Fibroblast of lung (primary cell): ENCODE results near the gene ZNF148. TPM values are rescaled to one million over a fixed set of nuclear protein-coding genes. Genes with fewer than 3 reads are reported as not detected.

Source experiments
- DNase-seq, 2 donors: peaks; one replicate each; pipeline versions ENCODE4 v3.0.0 to v3.0.0-alpha.2; 2010; ENCODE audit warnings: low read depth in 2 of 2
- H2AFZ ChIP-seq: 2 replicates; pipeline ENCODE4 v1.5.1; 2012; ENCODE audit warnings: low read length, control low read depth, inconsistent platforms
- H3K27ac ChIP-seq: 2 replicates; pipeline ENCODE4 v1.5.1; 2011; ENCODE audit warnings: low read length, control low read depth; ENCODE audit not compliant: insufficient read depth
- H3K27me3 ChIP-seq: 2 replicates; pipeline ENCODE4 v1.5.1; 2011; ENCODE audit warnings: mild to moderate bottlenecking, low read length; ENCODE audit not compliant: control insufficient read depth, insufficient read depth
- H3K36me3 ChIP-seq: 2 replicates; pipeline ENCODE4 v1.5.1; 2011; ENCODE audit warnings: low read length; ENCODE audit not compliant: control insufficient read depth, insufficient read depth
- H3K4me1 ChIP-seq: 2 replicates; pipeline ENCODE4 v1.5.1; 2011; ENCODE audit warnings: low read length; ENCODE audit not compliant: control insufficient read depth, insufficient read depth; ENCODE audit errors: extremely low read depth
- H3K4me2 ChIP-seq: 2 replicates; pipeline ENCODE4 v1.5.1; 2011; ENCODE audit warnings: low read length, control low read depth; ENCODE audit not compliant: insufficient read depth; ENCODE audit errors: extremely low read depth
- H3K4me3 ChIP-seq, 4 experiments: fragments of 200-600 bp in 1 of 4; sonication (generic) in 1 of 4; replicated peaks in 1 of 4; 2 replicates each; pipeline ENCODE4 v1.5.1; 2011 to 2016; ENCODE audit warnings: low read length in 4 of 4, low read depth in 3 of 4, mild to moderate bottlenecking in 3 of 4, control low read depth in 2 of 4, inconsistent platforms in 1 of 4, mixed read lengths in 1 of 4; ENCODE audit not compliant: insufficient read depth in 1 of 4; ENCODE audit errors: control extremely low read depth in 1 of 4
- H3K79me2 ChIP-seq: 2 replicates; pipeline ENCODE4 v1.5.1; 2012; ENCODE audit warnings: mild to moderate bottlenecking, low read length, inconsistent platforms; ENCODE audit not compliant: control insufficient read depth, insufficient read depth
- H3K9ac ChIP-seq: 2 replicates; pipeline ENCODE4 v1.5.1; 2011; ENCODE audit warnings: mild to moderate bottlenecking, low read length, control low read depth; ENCODE audit not compliant: insufficient read depth
- H3K9me3 ChIP-seq: 2 replicates; pipeline ENCODE4 v1.5.1; 2012; ENCODE audit warnings: low read depth, low read length; ENCODE audit not compliant: control insufficient read depth, insufficient read depth
- H4K20me1 ChIP-seq: 2 replicates; pipeline ENCODE4 v1.5.1; 2011; ENCODE audit warnings: low read length; ENCODE audit not compliant: control insufficient read depth, insufficient read depth; ENCODE audit errors: extremely low read depth
- CTCF ChIP-seq, 2 donors: IDR thresholded peaks in 1 of 2; conservative IDR thresholded peaks in 1 of 2; 1 replicate in 1 of 2; 2 replicates in 1 of 2; pipeline ENCODE4 v1.5.1; 2011 to 2012; ENCODE audit warnings: low read length in 2 of 2, control low read depth in 1 of 2, inconsistent platforms in 1 of 2, low read depth in 1 of 2, mild to moderate bottlenecking in 1 of 2
- EZH2 ChIP-seq: IDR thresholded peaks from 2 replicates; pipeline ENCODE4 v1.5.1; 2012; ENCODE audit warnings: low read length, control low read depth, mild to moderate bottlenecking; ENCODE audit errors: missing control alignments
- polyA plus RNA-seq, 2 donors: library from polyadenylated mRNA; depleted of rRNA in 1 of 2; stranded (reverse) in 1 of 2; unstranded in 1 of 2; fragments of >200 nt; gene quantifications; 2 replicates each; pipeline ENCODE4 v1.2.1, GENCODE V29; 2011 to 2012; ENCODE audit warnings: missing spikeins in 1 of 2
- total RNA-seq: library from RNA; depleted of rRNA; stranded (reverse); fragments of >200 nt; gene quantifications from 2 replicates; pipeline ENCODE4 v1.2.1, GENCODE V29; 2014

ZNF148 gene
- total and polyA plus RNA-seq, 2 donors (not counting 1 experiment from before 2014, with no cell fraction given), result 37.7 to 41.3 TPM

GRCh38 chr3:125213946-125214542, 161.1 kb downstream of the ZNF148 start:
- no peaks in the 10 kb centered on the region for H4K20me1 ChIP-seq
- no peak overlapping the region for H3K27ac ChIP-seq
- H3K4me2 ChIP-seq, result no peak overlapping the region
- peaks cover 9% of the 10 kb centered on the region for H3K27me3 ChIP-seq
- peaks cover 6% of the 10 kb centered on the region for H3K4me1 ChIP-seq
- no peaks in the 10 kb centered on the region for H3K9me3 ChIP-seq
- H2AFZ ChIP-seq, result no peak overlapping the region
- TF ChIP-seq EZH2 (no peak), CTCF (conservative IDR thresholded peaks at IDR 0.05 in 1 of 2, IDR thresholded peaks at IDR 0.05 in 1 of 2; ENCODE audit: low read depth in 1 of 2, low read length in 2 of 2) (no peak)
- no peak overlapping the region for H3K9ac ChIP-seq
- H3K36me3 ChIP-seq, result no peaks in the 10 kb centered on the region
- no peaks in the 10 kb centered on the region for H3K79me2 ChIP-seq
- H3K4me3 ChIP-seq, result no peak overlapping the region
- peak in 1 of 2 donors; percentile 89 for DNase-seq

- Histone ChIP-seq H3K79me2 (no peaks in the 10 kb centered on the region), H3K4me3 (no peak overlapping the region), H3K4me1 (peaks cover 6% of the 10 kb centered on the region), H3K27ac (no peak overlapping the region), H3K27me3 (peaks cover 9% of the 10 kb centered on the region), H2AFZ (no peak overlapping the region), H4K20me1 (no peaks in the 10 kb centered on the region), H3K9ac (no peak overlapping the region), H3K4me2 (no peak overlapping the region), H3K36me3 (no peaks in the 10 kb centered on the region), H3K9me3 (no peaks in the 10 kb centered on the region)
- DNase-seq, result no peak
- TF ChIP-seq CTCF (conservative IDR thresholded peaks at IDR 0.05 in 1 of 2, IDR thresholded peaks at IDR 0.05 in 1 of 2; ENCODE audit: low read depth in 1 of 2, low read length in 2 of 2) (no peak), EZH2 (no peak)
Measured at GRCh38 chr3:125213364-125213755, 161.8 kb downstream of the ZNF148 start.

- H3K4me1 ChIP-seq, result peaks cover 6% of the 10 kb centered on the region
- H3K9ac ChIP-seq, result peak within 1 kb of the TSS; percentile 42
- H3K27me3 ChIP-seq, result peaks cover 9% of the 10 kb centered on the region
- peak within 1 kb of the TSS; percentile 71 for H3K4me2 ChIP-seq
- H4K20me1 ChIP-seq, result no peaks in the 10 kb centered on the region
- no peaks in the 10 kb centered on the region for H3K9me3 ChIP-seq
- no peak within 1 kb of the TSS for H3K27ac ChIP-seq
- peak within 1 kb of the TSS; percentile 6 to 51 (median 34) for H3K4me3 ChIP-seq
- no peaks in the 10 kb centered on the region for H3K36me3 ChIP-seq
- H2AFZ ChIP-seq, result peak within 1 kb of the TSS; percentile 33
- TF ChIP-seq EZH2 (no peak), CTCF (conservative IDR thresholded peaks at IDR 0.05 in 1 of 2, IDR thresholded peaks at IDR 0.05 in 1 of 2; ENCODE audit: low read depth in 1 of 2, low read length in 2 of 2) (no peak)
- H3K79me2 ChIP-seq, result no peaks in the 10 kb centered on the region
- DNase-seq, result no peak
Measured at GRCh38 chr3:125212509-125213363, 162.4 kb downstream of the ZNF148 start, which contains the start of gene SLC12A8. Gene SLC12A8 (minus strand): TSS chr3:125212748. CDS start chr3:125211349, 1,399 bp downstream.
